Measurements from ENCODE around the gene SON.

GRCh38 chr21:33543505-33544129, 779 bp downstream of the SON start:
- TF ChIP-seq CTCF (IDR thresholded peaks at IDR 0.05; ENCODE audit: low read depth, low read length) (no peak), EZH2phosphoT487 (IDR thresholded peaks at IDR 0.05; ENCODE audit: low read depth) (no peak)
